ENCODE measurements around the gene RPS18. TPM values are rescaled to one million over a fixed set of nuclear protein-coding genes. Genes with fewer than 3 reads are reported as not detected.
"Not testable (repeated sequence)": the region's sequence is repeated elsewhere in the genome, so short reads cannot be mapped to it uniquely, and the experiment has no call there.

RPS18 gene
- polyA plus RNA-seq, 3 donors, result 3,032 to 3,633 (median 3,084) TPM

DNA sequence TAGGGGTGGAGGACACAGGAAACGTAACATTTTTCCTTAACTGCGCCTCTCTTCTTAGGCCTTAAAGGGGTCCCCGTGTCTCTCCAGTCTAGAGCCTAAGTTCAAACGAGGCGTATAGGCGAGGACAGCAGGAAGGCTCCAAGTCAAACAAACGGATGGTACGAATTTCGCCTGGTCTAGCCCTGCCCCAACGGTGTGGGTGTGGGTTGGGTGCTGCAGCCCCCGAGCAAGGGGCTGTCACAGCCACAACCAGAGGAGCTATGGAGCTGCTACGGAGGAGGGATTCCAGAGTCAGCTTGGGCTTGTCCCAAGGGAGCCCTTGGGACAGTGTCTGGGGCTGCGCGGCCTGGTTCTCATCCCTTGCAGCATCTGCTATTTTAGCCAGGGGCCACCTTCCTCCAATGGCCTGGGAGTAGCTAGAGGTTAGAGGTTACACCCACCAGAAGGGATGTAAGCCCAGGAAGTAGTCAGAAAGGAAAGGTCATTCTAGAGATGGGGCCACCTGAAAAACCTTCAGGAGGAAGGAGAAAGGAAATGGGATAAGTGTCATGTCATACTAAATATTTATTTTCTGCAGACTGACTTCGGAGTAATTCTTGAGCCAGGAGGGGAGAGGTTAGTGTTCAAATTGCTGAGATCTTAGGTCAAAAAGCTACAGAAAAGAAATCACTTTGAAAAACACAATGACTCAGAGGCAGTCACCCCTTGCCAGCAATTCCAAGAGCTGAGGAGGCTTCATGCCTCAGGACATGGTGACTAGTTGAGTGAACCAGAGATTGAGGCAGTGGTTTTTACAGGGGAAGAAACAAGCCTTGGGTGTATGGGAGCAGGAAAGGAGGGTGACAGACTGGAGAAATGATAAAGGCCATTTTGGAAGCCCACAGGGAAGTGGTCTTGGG is 21.9 kb upstream of the RPS18 start:
- DNase-seq, result no peak

- DNase-seq, result no peak
Measured at GRCh38 chr6:33250731-33251130, 21.1 kb upstream of the RPS18 start.

DNA sequence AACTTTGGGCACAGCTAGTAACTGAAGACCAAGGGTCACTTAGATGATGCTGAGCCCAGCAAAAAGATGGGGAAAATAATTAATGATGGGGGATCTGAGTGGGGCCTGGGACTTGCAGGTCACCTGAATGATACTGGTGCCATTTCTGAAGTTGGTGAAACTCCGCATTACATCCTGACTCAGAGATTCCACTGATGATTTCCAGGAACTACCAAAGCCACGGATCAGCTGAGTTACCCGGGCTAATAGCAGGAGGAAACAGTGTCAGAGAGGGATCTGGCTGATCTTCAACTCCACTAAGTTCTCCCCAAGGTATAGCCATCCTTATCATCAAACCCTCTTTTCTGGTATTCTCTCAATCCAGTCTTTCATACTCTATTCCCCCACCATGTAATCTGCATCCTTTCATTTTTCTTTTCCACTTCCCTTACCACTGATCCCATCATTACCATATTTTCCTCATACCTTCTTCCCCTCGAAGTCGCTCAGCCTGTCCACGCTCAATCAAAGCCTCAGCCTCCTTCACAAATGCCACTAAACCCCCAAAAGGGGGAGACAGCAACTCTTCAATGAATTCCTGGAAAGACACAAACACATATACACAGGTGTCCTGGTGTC is 20.4 kb upstream of the RPS18 start:
- no peak for DNase-seq

- DNase-seq, result no peak
Measured at GRCh38 chr6:33252759-33253158, 19.1 kb upstream of the RPS18 start.

DNA sequence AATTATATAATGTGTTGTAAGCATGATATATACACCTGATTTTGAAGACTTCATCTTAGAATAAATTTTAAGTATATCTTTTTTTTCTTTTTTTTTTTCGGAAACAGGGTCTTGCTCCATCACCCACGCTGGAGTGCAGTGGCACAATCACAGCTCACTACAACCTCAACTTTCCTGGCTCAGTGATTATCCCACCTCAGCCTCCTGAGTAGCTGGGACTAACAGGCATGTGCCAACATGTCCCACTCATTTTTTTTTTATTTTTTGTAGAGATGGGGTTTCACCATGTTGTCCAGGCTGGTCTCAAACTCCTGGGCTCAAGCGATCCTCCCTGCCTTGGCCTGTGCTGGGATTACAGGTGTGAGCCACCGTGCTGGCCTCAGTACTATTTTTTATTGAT is 17.3 kb upstream of the RPS18 start:
- no peak for DNase-seq

DNA sequence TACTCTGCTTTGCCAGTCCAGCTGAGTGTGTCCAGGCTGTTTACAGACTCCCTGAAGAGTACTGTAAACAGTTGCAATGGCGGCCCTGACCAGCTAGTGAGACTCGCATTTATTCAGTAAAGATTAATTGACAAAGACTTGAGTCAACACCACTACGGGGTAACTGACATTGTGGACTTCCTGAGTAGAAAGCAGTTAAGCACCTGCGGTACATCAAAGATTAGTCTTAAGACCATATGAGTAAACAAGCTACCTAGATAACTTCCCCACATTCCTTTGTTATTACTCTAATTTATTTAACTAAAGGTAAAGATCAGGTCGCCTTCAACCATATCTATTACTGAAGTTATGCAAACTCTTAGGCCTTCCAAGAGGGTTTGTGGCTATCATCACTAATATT is 12.8 kb upstream of the RPS18 start:
- no peak for DNase-seq

GRCh38 chr6:33262490-33262889 is 9.4 kb upstream of the RPS18 start:
- DNase-seq, result not testable (repeated sequence)

DNA sequence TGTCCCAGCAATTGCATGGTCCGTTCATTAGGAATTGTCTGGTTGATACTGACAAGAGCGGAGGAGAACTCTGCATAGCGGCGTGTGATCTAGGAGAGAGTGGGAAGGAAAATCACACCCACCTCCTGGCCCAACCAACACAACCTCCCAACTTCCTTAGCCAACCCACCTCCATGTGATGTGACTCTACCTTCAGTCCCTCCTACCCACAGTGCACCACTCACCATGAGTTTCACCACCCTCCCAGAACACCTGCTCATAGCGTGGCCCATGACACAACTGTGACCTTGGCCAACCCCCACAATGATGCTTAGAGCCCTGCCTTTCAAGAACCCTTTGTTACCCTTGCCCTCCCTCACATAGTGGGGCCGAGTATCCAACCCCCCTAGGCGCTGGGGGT is 7.9 kb upstream of the RPS18 start:
- DNase-seq, result no peak

DNA sequence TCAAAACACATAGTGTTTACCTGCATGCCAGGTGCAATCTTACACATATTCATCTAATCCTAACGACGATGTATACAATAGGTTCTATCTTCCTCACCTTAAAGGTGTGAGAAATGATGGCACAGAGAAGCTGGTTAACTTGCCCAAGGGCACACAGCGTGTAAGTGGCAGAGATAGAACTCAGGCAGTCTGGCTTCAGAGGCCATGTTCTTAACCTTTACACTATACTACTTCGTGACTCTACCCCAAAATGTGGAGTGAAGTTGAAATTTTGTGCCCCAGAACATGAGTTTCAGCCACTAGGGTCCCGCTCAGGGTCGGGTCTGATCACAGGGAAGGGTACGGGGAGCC is 783 bp upstream of the RPS18 start:
- no peak for DNase-seq

- no peak for DNase-seq
Measured at GRCh38 chr6:33272275-33273128, 627 bp downstream of the RPS18 start.

DNA sequence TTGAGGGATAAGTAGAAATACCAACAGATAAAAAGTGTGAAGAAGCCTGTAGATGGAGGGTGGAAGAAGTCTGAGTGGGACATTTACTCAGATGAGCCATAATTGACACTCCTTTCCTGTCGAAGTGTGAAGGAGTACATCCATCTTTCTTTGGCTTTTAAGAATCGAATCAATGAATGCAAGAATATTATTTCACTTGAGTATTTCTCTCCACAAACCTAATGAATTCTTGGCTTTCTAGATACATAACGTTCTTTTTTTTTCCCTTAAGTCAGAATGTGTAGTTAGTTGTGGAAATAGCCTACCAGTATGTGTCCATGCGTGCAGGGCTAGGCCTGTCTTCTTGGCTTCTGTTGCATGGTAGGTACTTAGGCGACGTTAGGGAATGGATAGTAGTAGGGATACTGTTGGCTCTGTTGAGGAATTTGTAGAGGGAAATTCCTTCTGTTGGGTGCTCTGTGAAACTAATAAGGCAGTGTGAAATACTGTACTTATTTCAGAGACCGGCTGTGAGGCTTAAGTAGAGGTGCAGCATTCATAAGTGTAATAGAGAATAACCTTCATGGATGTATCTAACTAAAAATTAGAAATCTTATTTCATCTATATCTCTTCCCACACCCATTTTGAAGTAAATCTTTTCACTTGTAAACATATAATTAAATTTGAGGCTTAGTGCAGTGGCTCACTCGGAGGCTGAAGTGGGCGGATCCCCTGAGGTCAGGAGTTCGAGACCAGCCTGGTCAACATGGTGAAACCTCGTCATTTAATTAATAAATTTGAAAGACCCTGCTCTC is 1.5 kb downstream of the RPS18 start:
- no peak for DNase-seq

DNA sequence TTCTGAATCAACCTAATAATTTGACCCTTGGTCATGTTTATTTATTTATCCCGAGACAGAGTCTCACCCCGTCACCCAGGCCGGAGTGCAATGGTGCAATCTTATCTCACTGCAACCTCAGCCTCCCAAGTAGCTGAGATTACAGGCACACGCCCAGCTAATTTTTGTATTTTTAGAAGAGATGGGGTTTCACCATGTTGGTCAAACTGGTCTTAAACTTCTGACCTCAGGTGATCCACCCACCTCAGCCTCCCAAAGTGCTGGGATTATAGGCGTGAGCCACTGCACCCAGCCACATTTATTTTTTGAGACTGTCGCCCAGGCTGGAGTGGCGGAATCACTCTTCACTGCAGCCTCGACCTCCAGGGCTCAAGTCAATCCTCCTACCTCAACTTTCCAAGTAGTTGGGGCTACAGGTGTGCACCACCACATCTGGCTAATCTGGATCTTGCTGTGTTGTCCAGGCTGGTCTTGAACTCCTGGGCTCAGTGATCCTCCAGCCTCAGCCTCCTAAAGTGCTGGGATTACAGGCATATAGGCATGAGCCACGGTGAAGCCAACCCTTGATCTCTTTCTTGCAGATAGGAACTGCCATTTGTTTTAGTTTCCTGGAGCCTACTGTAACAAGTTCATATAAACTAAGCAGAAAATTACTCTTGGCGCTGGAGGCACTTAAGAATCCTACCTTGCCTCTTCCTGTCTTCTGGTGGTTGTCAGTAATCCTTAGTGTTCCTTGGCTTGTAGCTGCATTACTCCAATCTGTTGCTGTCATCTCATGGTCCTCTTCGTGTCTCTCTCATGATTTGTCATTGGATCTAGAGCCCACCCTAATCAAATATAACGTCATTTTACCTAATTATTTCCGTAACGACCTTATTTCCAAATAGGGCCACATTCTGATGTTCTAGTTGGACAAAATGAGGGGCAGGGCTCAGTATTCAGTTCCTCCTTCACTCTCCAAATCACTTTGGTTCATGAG is 2.3 kb downstream of the RPS18 start:
- no peak for DNase-seq

GRCh38 chr6:33275795-33276580 is 4.1 kb downstream of the RPS18 start:
- DNase-seq, result not testable (repeated sequence)

DNA sequence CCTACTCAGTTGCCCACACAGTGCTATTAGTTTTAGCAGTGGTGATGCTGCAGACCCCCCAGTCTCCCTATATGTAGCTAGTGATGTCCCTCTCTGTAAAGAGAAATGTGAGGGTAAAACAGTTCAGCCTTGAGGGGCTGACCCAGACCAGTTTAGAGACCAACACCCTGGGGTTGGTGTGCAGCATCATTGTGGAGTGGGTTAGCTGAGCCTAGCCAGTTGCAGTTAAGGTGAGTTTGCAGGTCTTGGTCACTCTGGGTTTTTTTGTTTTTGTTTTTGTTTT is 4.6 kb downstream of the RPS18 start:
- no peak for DNase-seq

DNA sequence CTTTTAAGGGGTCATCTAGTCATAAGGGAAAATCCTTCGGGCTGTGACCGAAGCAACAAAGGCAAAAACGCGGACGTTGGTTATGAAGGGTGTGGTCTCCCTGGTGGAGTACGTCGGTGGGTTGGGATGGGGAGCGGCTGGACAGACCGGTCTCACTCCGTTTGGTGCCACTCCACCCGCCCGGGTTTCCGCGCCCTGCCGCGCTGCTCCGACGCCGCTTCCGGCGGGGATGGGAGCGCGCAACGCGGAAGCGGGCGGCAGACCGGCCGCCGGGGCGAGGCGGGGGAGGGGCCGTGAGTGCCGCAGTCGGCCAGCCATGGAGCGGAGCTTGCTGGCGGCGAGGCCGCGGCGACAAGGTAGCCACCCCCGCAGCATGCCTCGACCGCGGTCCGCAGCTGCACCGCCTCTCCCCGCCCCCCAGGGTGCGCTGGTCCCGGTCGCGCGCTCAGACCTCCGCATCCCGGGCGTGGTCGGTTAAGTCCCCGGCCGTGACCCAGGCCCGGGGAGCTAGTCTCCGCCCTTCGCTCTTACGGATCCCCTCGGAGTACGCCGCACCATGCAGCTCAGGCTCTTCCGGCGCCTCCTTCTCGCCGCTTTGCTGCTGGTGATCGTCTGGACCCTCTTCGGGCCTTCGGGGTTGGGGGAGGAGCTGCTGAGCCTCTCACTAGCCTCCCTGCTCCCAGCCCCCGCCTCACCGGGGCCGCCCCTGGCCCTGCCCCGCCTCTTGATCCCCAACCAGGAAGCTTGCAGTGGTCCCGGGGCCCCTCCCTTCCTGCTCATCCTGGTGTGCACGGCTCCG is 5.2 kb downstream of the RPS18 start, which contains the start of gene B3GALT4:
Gene B3GALT4 (plus strand): TSS at position 260 of the 799 bp plus-strand sequence. CDS start 297 bp downstream, at position 557.
- peak; percentile 73 for DNase-seq

GRCh38 chr6:33277663-33278391 is 6.0 kb downstream of the RPS18 start:
- DNase-seq, result no peak

DNA sequence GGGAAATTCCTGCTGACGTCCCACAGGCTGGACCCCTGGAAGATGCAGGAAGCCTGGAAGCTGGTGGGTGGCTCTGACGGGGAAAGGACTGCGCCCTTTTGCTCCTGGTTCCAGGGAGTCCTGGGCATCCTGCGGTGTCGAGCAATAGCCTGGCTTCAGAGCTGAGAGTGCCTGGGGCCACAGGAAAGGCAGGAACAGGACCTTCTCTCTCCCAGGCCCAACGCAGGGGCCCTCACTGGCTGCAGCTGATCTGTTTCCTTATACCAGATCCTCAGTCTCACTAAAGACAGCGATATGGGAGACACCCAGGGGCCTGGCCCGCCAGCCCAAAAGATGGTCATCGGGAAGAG is 6.5 kb downstream of the RPS18 start:
- no peak for DNase-seq

DNA sequence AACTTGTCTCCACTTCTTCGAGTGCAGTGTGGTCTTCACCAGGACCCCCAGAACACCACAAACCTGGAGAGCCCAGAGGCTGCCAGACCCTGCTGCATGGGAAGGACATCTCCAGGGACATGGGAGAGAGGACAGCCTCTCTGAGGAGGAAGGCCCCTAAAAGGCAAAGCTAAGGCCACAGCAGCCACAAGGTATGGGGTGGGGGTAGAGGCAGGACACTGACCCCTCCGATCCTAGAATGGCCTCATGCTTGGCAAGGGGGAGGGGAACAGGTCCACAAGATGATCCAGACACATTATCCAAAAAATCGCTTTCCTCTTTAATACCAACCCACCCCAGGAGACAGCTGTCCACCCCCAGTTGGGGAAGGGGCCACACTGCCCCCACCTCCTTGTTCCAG is 6.9 kb downstream of the RPS18 start:
- no peak for DNase-seq
